Motor neuron (in vitro differentiated cells): ENCODE data around the gene NRCAM. TPM values are rescaled to one million over a fixed set of nuclear protein-coding genes. Genes with fewer than 3 reads are reported as not detected.

Source experiments
- ATAC-seq, 8 experiments: fragments of 200-7000 bp; cut with Tn5 transposase; replicated peaks in 6 of 8; 2 replicates each; pipeline ENCODE4 v1.8.0; 2021; ENCODE audit warnings: mild to moderate bottlenecking in 8 of 8, moderate library complexity in 8 of 8
- H3K27ac ChIP-seq, 2 donors: fragments of 250-450 bp; sonication (Bioruptor Pico); 2 replicates each; pipeline ENCODE4 v1.9.0; 2021; ENCODE audit warnings: antibody characterized with exemption in 2 of 2, mild to moderate bottlenecking in 2 of 2, moderate library complexity in 1 of 2
- H3K4me1 ChIP-seq, 2 donors: fragments of 250-450 bp; sonication (Bioruptor Pico); replicated peaks in 1 of 2; 2 replicates each; pipeline ENCODE4 v1.6.1; 2021; ENCODE audit warnings: antibody characterized with exemption in 2 of 2, mild to moderate bottlenecking in 2 of 2, moderate library complexity in 1 of 2
- H3K4me3 ChIP-seq, 5 donors: fragments of 250-450 bp; sonication (Bioruptor Pico); 2 replicates each; pipeline ENCODE4 v1.9.0; 2021; ENCODE audit warnings: antibody characterized with exemption in 5 of 5, mild to moderate bottlenecking in 5 of 5, moderate library complexity in 4 of 5
- WGBS, 10 experiments: fragments of 450-650 bp; shearing (Covaris generic); methylation state at CpG; one replicate each; pipeline ENCODE4 v1.0.0; 2022; 5-methylcytosine and 5-hydroxymethylcytosine counted together
- in situ Hi-C, 9 experiments: fragments of 400-800 bp; cut with MboI; loops; one replicate each; pipeline ENCODE4 v1.15.0; 2021; ENCODE audit warnings: low sequenced_read_pairs in 9 of 9, low pct_unique_long_range_greater_than_20kb in 2 of 9; ENCODE audit not compliant: unreplicated experiment in 9 of 9
- total RNA-seq, 8 experiments: library from RNA; unstranded; fragments of 300-600 nt; gene quantifications; 2 replicates each; pipeline versions ENCODE4 v1.2.3 to v1.2.4, GENCODE V29; 2022

Gene NRCAM
- total RNA-seq, 8 experiments from 2014 or later, result 2.8 to 81.9 (median 53.8) TPM

GRCh38 chr7:108143658-108144420 is 312.4 kb downstream of the NRCAM start:
- Histone ChIP-seq H3K4me1 (no peaks in the 10 kb centered on the region), H3K4me3 (no peak overlapping the region), H3K27ac (no peak overlapping the region)
- WGBS, 10 experiments, result 60 to 100% (median 92%) methylated on average over 1 to 6 of the region's 6 CpGs; no CpG with 5 or more reads in 2 of the 10 experiments
- in situ Hi-C loops, result no loop called here
- ATAC-seq, result no peak

DNA sequence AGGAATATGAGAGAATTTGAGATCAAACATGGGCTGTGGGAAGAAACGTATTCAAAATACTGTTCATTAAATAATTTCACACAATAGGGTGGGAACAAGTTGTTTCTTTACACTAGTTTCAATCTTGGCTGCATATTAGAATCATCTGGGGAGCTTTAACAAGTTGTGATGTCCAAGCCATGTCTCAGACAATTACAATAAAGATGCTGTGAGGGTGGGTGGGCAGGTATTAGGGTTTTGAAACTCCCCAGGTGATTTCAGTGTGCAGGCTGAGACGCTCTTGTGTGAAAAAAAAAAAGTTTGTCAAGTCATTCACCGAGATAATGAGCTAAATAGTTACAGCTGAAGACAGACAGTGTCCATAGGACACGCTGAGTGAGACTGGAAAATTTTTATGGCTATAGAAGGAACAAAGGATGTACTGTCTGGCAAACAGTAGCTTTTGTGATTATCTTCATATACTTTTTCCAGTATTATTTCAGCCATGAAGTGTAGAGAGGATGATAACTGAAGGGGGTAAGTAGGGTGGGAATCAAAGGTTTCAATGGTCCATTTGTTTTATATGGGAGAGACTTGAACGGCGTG is 313.5 kb downstream of the NRCAM start:
- no peaks in the 10 kb centered on the region for H3K4me1 ChIP-seq
- 79 to 100% (median 91%) methylated on average over 1 to 6 of the region's 6 CpGs; no CpG with 5 or more reads in 1 of the 10 experiments for WGBS, 10 experiments
- in situ Hi-C loops, result no loop called here
- H3K27ac ChIP-seq, result no peak overlapping the region
- no peak for ATAC-seq
- no peak overlapping the region for H3K4me3 ChIP-seq

GRCh38 chr7:108142180-108142579 is 314.1 kb downstream of the NRCAM start:
- ATAC-seq, result no peak
- in situ Hi-C loops, result no loop called here
- no peaks in the 10 kb centered on the region for H3K4me1 ChIP-seq
- no peak overlapping the region for H3K4me3 ChIP-seq
- no peak overlapping the region for H3K27ac ChIP-seq
- 59 to 100% (median 92%) methylated on average over 1 to 4 of the region's 4 CpGs; no CpG with 5 or more reads in 3 of the 10 experiments for WGBS, 10 experiments

DNA sequence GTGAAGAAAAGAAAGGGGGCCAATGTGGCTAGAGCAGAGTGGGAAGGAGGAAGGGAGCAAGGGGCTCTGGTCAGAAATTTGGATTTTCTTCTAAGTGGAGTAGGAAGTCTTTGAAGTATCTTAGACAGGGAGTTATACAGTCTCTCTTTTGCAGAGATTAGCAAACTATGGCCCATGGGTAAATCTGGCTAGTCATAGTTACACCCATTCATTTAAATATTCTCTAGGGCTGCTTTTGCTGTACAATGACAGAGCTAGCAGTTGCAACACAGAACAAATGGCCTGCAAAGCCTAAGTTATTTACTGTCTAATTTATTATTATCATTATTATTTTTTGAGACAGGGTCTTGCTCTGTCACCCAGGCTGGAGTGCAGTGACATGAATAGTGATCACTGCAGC is 315.6 kb downstream of the NRCAM start:
- in situ Hi-C loops, result no loop called here
- no peak overlapping the region for H3K4me3 ChIP-seq
- peak in 3 of 8 experiments; percentile 91 to 94 (median 93) for ATAC-seq

GRCh38 chr7:108138911-108139310 is 317.3 kb downstream of the NRCAM start:
- peak in 2 of 8 experiments; percentile 10 to 68 for ATAC-seq
- in situ Hi-C loops, result no loop called here
- no peak overlapping the region for H3K4me3 ChIP-seq
- no peak overlapping the region for H3K27ac ChIP-seq
- no peaks in the 10 kb centered on the region for H3K4me1 ChIP-seq

More for the DNA sequence above, 315.6 kb downstream of the NRCAM start:
- Histone ChIP-seq H3K4me1 (no peaks in the 10 kb centered on the region), H3K27ac (no peak overlapping the region)

DNA sequence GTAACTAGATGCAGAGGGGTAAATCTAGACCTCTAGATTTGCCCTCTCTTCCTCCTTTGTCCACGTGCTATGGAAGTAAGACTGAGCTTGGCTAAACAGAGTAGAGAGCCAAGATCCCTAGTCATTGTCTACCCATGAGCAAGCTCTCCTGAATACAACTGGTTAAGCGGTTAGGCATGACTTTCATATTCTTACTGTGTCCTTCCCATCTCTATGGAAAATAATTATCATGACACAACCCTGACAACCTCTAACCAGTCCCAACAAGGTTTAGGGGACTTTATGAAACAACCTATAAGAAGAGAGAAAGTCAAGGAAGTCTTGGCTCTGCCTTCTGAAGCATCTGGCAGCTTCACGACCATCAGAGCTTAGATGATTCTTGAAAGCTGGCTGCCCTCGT is 318.2 kb downstream of the NRCAM start:
- H3K4me3 ChIP-seq, result no peak overlapping the region
- in situ Hi-C loops, result no loop called here
- H3K27ac ChIP-seq, result no peak overlapping the region
- no peak for ATAC-seq
- no peaks in the 10 kb centered on the region for H3K4me1 ChIP-seq
- 20 to 100% (median 80%) methylated on average over 1 to 4 of the region's 4 CpGs; no CpG with 5 or more reads in 1 of the 10 experiments for WGBS, 10 experiments

DNA sequence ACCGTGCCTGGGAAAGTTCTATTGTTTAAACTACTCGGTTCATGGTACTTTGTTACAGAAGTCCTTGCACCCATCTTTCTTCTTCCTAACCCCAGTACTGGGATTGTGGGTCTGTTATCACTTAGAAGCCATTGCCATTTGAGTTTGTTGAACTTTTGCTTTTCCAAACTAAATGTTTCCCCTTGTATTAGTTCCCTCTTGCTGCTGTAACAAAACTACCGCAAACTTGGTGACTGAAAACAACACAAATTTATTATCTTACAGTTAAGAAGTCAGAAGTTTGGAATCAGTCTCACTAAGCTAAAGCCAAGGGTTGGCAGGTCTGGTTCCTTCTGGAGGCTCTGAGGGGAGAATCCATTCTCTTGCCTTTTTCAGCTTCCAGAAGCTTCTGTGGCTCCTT is 319.2 kb downstream of the NRCAM start:
- in situ Hi-C loops, result no loop called here
- H3K4me3 ChIP-seq, result no peak overlapping the region
- no peaks in the 10 kb centered on the region for H3K4me1 ChIP-seq
- 67 to 100% (median 100%) methylated on average over 1 to 3 of the region's 3 CpGs; no CpG with 5 or more reads in 2 of the 10 experiments for WGBS, 10 experiments
- ATAC-seq, result no peak
- H3K27ac ChIP-seq, result no peak overlapping the region

GRCh38 chr7:108136191-108136688 is 320.0 kb downstream of the NRCAM start:
- 20 to 100% (median 93%) methylated on average over 1 to 4 of the region's 4 CpGs; no CpG with 5 or more reads in 5 of the 10 experiments for WGBS, 10 experiments
- Histone ChIP-seq H3K4me3 (no peak overlapping the region), H3K27ac (no peak overlapping the region), H3K4me1 (no peaks in the 10 kb centered on the region)
- in situ Hi-C loops, result no loop called here
- ATAC-seq, result no peak

GRCh38 chr7:108135446-108136190 is 320.6 kb downstream of the NRCAM start:
- H3K27ac ChIP-seq, result no peak overlapping the region
- no peak for ATAC-seq
- WGBS, 10 experiments, result 61 to 100% (median 90%) methylated on average over 1 to 6 of the region's 7 CpGs; no CpG with 5 or more reads in 1 of the 10 experiments
- no peak overlapping the region for H3K4me3 ChIP-seq
- no peaks in the 10 kb centered on the region for H3K4me1 ChIP-seq
- in situ Hi-C loops, result no loop called here

GRCh38 chr7:108134486-108134885 is 321.8 kb downstream of the NRCAM start:
- Histone ChIP-seq H3K4me3 (no peak overlapping the region), H3K27ac (no peak overlapping the region), H3K4me1 (no peaks in the 10 kb centered on the region)
- ATAC-seq, result no peak
- in situ Hi-C loops, result no loop called here
- 90 to 100% (median 100%) methylated on average over 1 of the region's 1 CpG; no CpG with 5 or more reads in 3 of the 10 experiments for WGBS, 10 experiments

DNA sequence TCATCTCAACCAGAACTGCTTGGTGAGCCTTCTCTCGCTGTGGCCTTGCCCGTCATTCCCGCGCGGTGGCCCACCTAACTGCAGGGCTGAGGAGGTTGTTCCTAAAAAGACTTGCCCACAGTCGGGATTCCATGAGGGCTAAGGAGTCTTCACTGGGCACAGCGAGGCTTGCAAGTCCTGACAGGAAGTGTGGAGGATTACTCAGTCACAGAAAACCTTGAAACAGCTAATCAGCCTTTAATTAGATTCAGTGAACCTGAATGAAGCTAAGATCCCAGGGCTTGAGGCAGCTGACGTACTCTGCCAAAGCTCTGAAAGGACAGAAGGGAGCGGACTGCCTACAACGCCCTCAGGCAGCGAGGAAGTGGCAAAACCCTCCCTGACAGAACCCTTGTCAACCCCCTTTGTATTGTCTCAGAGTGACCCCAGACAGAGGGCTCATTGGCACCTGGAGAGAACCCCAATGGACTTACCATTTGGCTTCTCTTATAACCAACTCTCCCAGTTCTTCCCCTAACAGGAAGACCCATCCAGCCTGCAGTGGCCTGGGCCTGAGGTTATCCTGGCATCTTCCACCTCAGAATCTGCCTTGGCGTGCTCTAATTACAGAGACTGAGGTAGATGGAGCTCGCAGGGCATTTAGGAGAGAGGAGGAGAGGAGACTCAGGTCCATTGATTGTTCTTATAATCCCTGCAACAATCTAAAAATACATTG is 323.5 kb downstream of the NRCAM start:
- H3K4me3 ChIP-seq, result no peak overlapping the region
- ATAC-seq, result peak in 4 of 8 experiments; percentile 32 to 66 (median 42)
- WGBS, 10 experiments, result 80 to 100% (median 88%) methylated on average over 2 to 11 of the region's 13 CpGs; no CpG with 5 or more reads in 4 of the 10 experiments
- H3K27ac ChIP-seq, result no peak overlapping the region
- no peaks in the 10 kb centered on the region for H3K4me1 ChIP-seq
- in situ Hi-C loops, result no loop called here

DNA sequence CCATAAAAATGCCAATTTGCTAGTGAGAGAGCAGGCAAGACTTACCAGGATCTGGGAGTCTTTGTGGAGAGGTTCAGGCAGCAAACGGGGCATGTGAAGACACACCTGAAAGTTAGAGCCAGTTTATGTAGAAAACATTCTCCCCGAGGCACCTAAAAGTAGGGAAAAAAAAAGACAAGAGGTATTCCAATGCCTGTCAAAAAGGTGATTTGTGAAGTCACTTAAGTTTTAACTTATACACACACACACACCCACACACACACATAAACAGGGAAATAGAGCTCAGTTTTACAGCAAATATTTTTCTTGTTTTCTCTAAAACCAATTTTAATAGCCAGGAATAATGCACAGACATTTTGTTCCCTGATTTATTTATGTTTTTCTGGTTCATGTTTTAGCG is 326.0 kb downstream of the NRCAM start, which contains the start of gene LAMB4:
TSS of gene LAMB4 (minus strand) at position 101 of the 400 bp plus-strand sequence. CDS start 7,197 bp downstream, outside the sequence.
- 57 to 100% (median 96%) methylated on average over 1 to 3 of the region's 3 CpGs; no CpG with 5 or more reads in 3 of the 10 experiments for WGBS, 10 experiments
- in situ Hi-C loops, result no loop called here
- H3K27ac ChIP-seq, result no peak within 1 kb of the TSS
- no peak within 1 kb of the TSS for H3K4me3 ChIP-seq
- ATAC-seq, result no peak
- no peaks in the 10 kb centered on the region for H3K4me1 ChIP-seq
